NB4 (cell line): ENCODE data around the gene SEPTIN8.

Experiments used
- DNase-seq: peaks from one replicate; pipeline ENCODE4 v3.0.0; 2010; ENCODE audit warnings: low read depth
- H3K4me3 ChIP-seq: one replicate; pipeline ENCODE4 v1.5.1; 2011; ENCODE audit warnings: mild to moderate bottlenecking, low read depth, low read length, moderate library complexity
- CTCF ChIP-seq: IDR thresholded peaks from one replicate; pipeline ENCODE4 v1.5.1; 2012; ENCODE audit warnings: low read depth, low read length
- MAX ChIP-seq: IDR thresholded peaks from 2 replicates; pipeline ENCODE4 v1.6.1; 2011; ENCODE audit warnings: low read depth, low read length
- MYC ChIP-seq: IDR thresholded peaks from 2 replicates; pipeline ENCODE4 v1.6.1; 2011; ENCODE audit warnings: low read depth, low read length
- POLR2A ChIP-seq: IDR thresholded peaks from 2 replicates; pipeline ENCODE4 v1.6.1; 2011; ENCODE audit warnings: mild to moderate bottlenecking; ENCODE audit not compliant: insufficient read length; ENCODE audit errors: extremely low read depth

SEPTIN8 gene

GRCh38 chr5:132774896-132775295, 2.1 kb downstream of the SEPTIN8 start:
- TF ChIP-seq MYC (no peak), CTCF (no peak), MAX (no peak), POLR2A (no peak)
- no peak for DNase-seq
- no peak overlapping the region for H3K4me3 ChIP-seq

GRCh38 chr5:132774406-132774805, 2.6 kb downstream of the SEPTIN8 start:
- DNase-seq: no peak
- H3K4me3 ChIP-seq: no peak overlapping the region
- TF ChIP-seq CTCF (no peak), MAX (no peak), POLR2A (no peak), MYC (no peak)

GRCh38 chr5:132773601-132774355, 3.3 kb downstream of the SEPTIN8 start:
- TF ChIP-seq CTCF: no peak
- no peak for TF ChIP-seq MYC
- no peak for TF ChIP-seq MAX
- TF ChIP-seq POLR2A: no peak
- DNase-seq: no peak
- H3K4me3 ChIP-seq: no peak overlapping the region

GRCh38 chr5:132773114-132773513, 3.9 kb downstream of the SEPTIN8 start:
- no peak overlapping the region for H3K4me3 ChIP-seq
- no peak for DNase-seq

GRCh38 chr5:132772291-132773070, 4.6 kb downstream of the SEPTIN8 start:
- no peak overlapping the region for H3K4me3 ChIP-seq
- DNase-seq: no peak
- TF ChIP-seq MYC (no peak), MAX (no peak), CTCF (no peak), POLR2A (no peak)

More at GRCh38 chr5:132773114-132773513, 3.9 kb downstream of the SEPTIN8 start:
- TF ChIP-seq POLR2A: no peak
- TF ChIP-seq MAX: no peak
- TF ChIP-seq CTCF: no peak
- no peak for TF ChIP-seq MYC
